ENCODE data around the gene REST.

Gene REST

GRCh38 chr4:56976837-56977320 is 69.2 kb downstream of the REST start:
- in situ Hi-C loops (cut with HindIII; ENCODE audit: low sequenced_read_pairs) = no loop called here

GRCh38 chr4:56977321-56978012 is 69.8 kb downstream of the REST start, which contains the start of gene NOA1:
Gene NOA1, minus strand, starts transcription at chr4:56977606. Its CDS starts 21 bp downstream, at chr4:56977585.
- in situ Hi-C loops (cut with HindIII; ENCODE audit: low sequenced_read_pairs) = no loop called here

GRCh38 chr4:56978750-56979303 is 71.1 kb downstream of the REST start, which contains the start of gene POLR2B:
Gene POLR2B, plus strand, starts transcription at chr4:56978896. Its CDS starts 90 bp downstream, at chr4:56978986.
- in situ Hi-C loops (cut with HindIII; ENCODE audit: low sequenced_read_pairs) = no loop called here

- in situ Hi-C loops (cut with HindIII; ENCODE audit: low sequenced_read_pairs) = no loop called here
These were observed 71.8 kb downstream of the REST start for GRCh38 chr4:56979421-56980072.

- in situ Hi-C loops (cut with HindIII; ENCODE audit: low sequenced_read_pairs) = no loop called here
These were observed 74.1 kb downstream of the REST start for GRCh38 chr4:56981795-56982201.

GRCh38 chr4:56986192-56986591 is 78.5 kb downstream of the REST start:
- in situ Hi-C loops (cut with HindIII; ENCODE audit: low sequenced_read_pairs) = no loop called here

- in situ Hi-C loops (cut with HindIII; ENCODE audit: low sequenced_read_pairs) = no loop called here
These were observed 79.3 kb downstream of the REST start for GRCh38 chr4:56986952-56987351.

- in situ Hi-C loops (cut with HindIII; ENCODE audit: low sequenced_read_pairs) = no loop called here
These were observed 82.6 kb downstream of the REST start for GRCh38 chr4:56990109-56990905.

- in situ Hi-C loops (cut with HindIII; ENCODE audit: low sequenced_read_pairs) = no loop called here
These were observed 87.8 kb downstream of the REST start for GRCh38 chr4:56995525-56995924.

- in situ Hi-C loops (cut with HindIII; ENCODE audit: low sequenced_read_pairs) = no loop called here
These were observed 92.1 kb downstream of the REST start for GRCh38 chr4:56999751-57000150.

- in situ Hi-C loops (cut with HindIII; ENCODE audit: low sequenced_read_pairs) = no loop called here
These were observed 105.9 kb downstream of the REST start for GRCh38 chr4:57013543-57014120.

All from DLD1 (cell line).